HG03280 (cell line): ENCODE data around the gene KCNJ18.
"Not testable (repeated sequence)": the region's sequence is repeated elsewhere in the genome, so short reads cannot be mapped to it uniquely, and the experiment has no call there.

Experiments
- ATAC-seq: cut with Tn5 transposase; IDR thresholded peaks from one replicate; pipeline ENCODE4 v1.9.1; 2021; ENCODE audit warnings: mild to moderate bottlenecking, moderate library complexity; ENCODE audit not compliant: unreplicated experiment

KCNJ18 gene

GRCh38 chr17:21702029-21702428 is 9.7 kb downstream of the KCNJ18 start:
- ATAC-seq: not testable (repeated sequence)

- not testable (repeated sequence) for ATAC-seq
These were observed 10.2 kb downstream of the KCNJ18 start for GRCh38 chr17:21702521-21702920.

- not testable (repeated sequence) for ATAC-seq
These were observed 10.8 kb downstream of the KCNJ18 start for GRCh38 chr17:21702940-21703640.

GRCh38 chr17:21703891-21704872 is 11.9 kb downstream of the KCNJ18 start:
- ATAC-seq: not testable (repeated sequence)

- no peak for ATAC-seq
These were observed 12.8 kb downstream of the KCNJ18 start for GRCh38 chr17:21705021-21705601.

GRCh38 chr17:21705746-21706145 is 13.4 kb downstream of the KCNJ18 start:
- not testable (repeated sequence) for ATAC-seq

GRCh38 chr17:21706546-21706945 is 14.2 kb downstream of the KCNJ18 start:
- ATAC-seq: not testable (repeated sequence)

- ATAC-seq: not testable (repeated sequence)
These were observed 14.8 kb downstream of the KCNJ18 start for GRCh38 chr17:21707131-21707530.

GRCh38 chr17:21707711-21708611 is 15.6 kb downstream of the KCNJ18 start:
- not testable (repeated sequence) for ATAC-seq

GRCh38 chr17:21708612-21709535 is 16.6 kb downstream of the KCNJ18 start:
- ATAC-seq: not testable (repeated sequence)

GRCh38 chr17:21709994-21710393 is 17.7 kb downstream of the KCNJ18 start:
- ATAC-seq: not testable (repeated sequence)

- ATAC-seq: not testable (repeated sequence)
These were observed 18.2 kb downstream of the KCNJ18 start for GRCh38 chr17:21710486-21710885.

- ATAC-seq: no peak
These were observed 18.9 kb downstream of the KCNJ18 start for GRCh38 chr17:21711182-21711581.

- ATAC-seq: not testable (repeated sequence)
These were observed 20.7 kb downstream of the KCNJ18 start for GRCh38 chr17:21713020-21713419.

- not testable (repeated sequence) for ATAC-seq
These were observed 21.3 kb downstream of the KCNJ18 start for GRCh38 chr17:21713631-21714030.

GRCh38 chr17:21714676-21715075 is 22.4 kb downstream of the KCNJ18 start:
- ATAC-seq: not testable (repeated sequence)

GRCh38 chr17:21715877-21716276 is 23.6 kb downstream of the KCNJ18 start:
- ATAC-seq: not testable (repeated sequence)

GRCh38 chr17:21718971-21719370 is 26.6 kb downstream of the KCNJ18 start:
- ATAC-seq: not testable (repeated sequence)
